PFSK-1 (cell line): ENCODE measurements around the gene FSTL1.

Experiments
- FOXP2 ChIP-seq: optimal IDR thresholded peaks from 2 replicates; pipeline ENCODE3; 2011; ENCODE audit warnings: borderline replicate concordance, control low read depth, inconsistent platforms; ENCODE audit not compliant: insufficient read depth; ENCODE audit errors: extremely low read length, extremely low read depth
- POLR2AphosphoS5 ChIP-seq: IDR thresholded peaks from 2 replicates; pipeline ENCODE4 v1.6.1; 2012; ENCODE audit warnings: low read depth, mild to moderate bottlenecking, control low read depth, low read length, moderate library complexity
- SIN3A ChIP-seq: IDR thresholded peaks from 2 replicates; pipeline ENCODE4 v1.6.1; 2012; ENCODE audit warnings: mild to moderate bottlenecking, low read length, moderate library complexity, borderline replicate concordance; ENCODE audit not compliant: insufficient read depth
- TAF1 ChIP-seq: IDR thresholded peaks from 2 replicates; pipeline ENCODE4 v1.6.1; 2012; ENCODE audit warnings: low read length, control low read depth, borderline replicate concordance; ENCODE audit not compliant: insufficient read depth
- TF ChIP-seq, protein P1 (sequence below), 2 experiments: IDR thresholded peaks; 2 replicates each; pipeline versions ENCODE4 v1.6.1 to v1.8.0; 2011 to 2012; ENCODE audit warnings: low read depth in 2 of 2, low read length in 2 of 2, control low read depth in 1 of 2, inconsistent platforms in 1 of 2, mild to moderate bottlenecking in 1 of 2, moderate library complexity in 1 of 2; ENCODE audit not compliant: insufficient read depth in 1 of 2

Gene FSTL1

DNA sequence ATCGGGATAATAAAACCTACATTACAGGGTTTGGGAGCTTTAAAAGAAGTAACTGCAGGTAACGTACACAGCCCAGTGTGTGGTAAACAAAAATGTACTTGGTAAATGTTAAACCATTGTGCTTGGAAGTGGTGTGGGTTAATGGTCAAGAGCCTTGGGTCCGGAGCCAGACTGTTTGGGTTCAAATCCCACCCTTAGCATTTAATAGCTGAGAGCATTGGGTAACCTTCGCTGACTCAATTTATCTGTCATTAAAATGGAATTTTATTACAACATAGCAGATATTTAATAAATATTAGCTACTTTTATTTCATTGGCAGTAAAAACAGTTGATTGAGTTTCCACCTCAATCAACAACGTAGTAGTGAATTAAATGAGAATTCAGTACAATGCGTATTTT, 1.5 kb downstream of the FSTL1 start:
- TF ChIP-seq SIN3A (no peak), TAF1 (no peak), FOXP2 (no peak)

DNA sequence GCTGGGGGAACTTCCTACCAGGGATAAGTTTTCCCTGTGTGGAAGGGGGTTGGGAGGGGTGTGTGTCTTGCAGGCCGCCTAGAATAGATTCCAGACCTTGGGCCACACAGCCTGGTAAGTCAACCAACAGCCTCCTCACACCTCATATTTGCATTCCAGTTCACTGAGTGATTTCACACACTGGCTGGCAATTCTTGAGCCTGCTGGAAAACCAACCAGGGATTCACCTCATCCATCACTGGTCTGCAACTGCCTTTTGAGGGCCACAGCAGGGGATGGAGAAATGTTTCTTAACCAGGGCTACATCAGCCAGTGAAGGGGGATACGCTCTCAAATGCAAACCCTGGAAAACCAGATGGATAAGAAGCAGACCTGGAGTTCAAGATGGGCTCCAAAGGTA, 2.0 kb downstream of the FSTL1 start:
- 0 out of 2 replicates have a peak, but pooled peaks have one; percentile 1 for TF ChIP-seq TAF1
- TF ChIP-seq, protein P1, sequence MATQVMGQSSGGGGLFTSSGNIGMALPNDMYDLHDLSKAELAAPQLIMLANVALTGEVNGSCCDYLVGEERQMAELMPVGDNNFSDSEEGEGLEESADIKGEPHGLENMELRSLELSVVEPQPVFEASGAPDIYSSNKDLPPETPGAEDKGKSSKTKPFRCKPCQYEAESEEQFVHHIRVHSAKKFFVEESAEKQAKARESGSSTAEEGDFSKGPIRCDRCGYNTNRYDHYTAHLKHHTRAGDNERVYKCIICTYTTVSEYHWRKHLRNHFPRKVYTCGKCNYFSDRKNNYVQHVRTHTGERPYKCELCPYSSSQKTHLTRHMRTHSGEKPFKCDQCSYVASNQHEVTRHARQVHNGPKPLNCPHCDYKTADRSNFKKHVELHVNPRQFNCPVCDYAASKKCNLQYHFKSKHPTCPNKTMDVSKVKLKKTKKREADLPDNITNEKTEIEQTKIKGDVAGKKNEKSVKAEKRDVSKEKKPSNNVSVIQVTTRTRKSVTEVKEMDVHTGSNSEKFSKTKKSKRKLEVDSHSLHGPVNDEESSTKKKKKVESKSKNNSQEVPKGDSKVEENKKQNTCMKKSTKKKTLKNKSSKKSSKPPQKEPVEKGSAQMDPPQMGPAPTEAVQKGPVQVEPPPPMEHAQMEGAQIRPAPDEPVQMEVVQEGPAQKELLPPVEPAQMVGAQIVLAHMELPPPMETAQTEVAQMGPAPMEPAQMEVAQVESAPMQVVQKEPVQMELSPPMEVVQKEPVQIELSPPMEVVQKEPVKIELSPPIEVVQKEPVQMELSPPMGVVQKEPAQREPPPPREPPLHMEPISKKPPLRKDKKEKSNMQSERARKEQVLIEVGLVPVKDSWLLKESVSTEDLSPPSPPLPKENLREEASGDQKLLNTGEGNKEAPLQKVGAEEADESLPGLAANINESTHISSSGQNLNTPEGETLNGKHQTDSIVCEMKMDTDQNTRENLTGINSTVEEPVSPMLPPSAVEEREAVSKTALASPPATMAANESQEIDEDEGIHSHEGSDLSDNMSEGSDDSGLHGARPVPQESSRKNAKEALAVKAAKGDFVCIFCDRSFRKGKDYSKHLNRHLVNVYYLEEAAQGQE (IDR thresholded peaks at IDR 0.05; ENCODE audit: insufficient read depth in 1 of 2, low read depth in 2 of 2, low read length in 2 of 2) = no peak
- no peak for TF ChIP-seq SIN3A

DNA sequence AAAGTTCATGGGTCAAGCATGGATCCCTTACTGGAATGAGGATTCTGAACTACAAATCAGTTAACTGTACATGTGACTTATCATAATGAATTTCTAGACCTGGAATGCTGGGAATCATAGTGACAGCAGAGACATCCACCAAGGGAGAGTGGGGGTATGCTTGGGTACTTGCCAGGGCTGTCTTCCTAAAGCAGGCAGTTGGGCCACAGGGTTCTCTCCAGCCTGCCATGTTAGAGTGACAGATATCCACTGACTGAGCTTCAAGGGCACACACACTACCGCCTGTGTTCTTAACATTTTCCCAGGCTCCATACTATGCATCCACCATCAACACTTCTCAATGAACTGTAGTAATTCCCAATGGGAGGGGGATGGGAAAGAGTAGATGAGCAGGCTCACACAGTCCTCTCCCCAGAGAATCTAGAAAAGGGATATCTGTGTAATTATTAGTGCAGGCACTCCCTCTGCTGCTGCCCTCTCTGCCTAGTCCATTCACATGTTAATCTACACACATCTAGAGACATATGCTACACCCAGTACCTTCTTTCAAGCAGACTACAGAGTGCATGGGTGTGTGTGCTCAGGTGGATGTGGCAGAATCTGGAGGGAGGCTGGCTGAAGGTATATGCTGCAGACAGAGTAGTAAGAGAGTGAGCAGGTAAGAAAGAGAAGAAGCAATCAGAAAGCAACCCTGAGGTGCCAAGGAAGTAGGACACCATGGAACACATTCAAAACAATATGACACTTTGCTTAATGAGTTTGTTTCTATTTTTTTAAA, 3.7 kb downstream of the FSTL1 start:
- TF ChIP-seq TAF1 (no peak), FOXP2 (no peak), SIN3A (no peak), POLR2AphosphoS5 (no peak)
- TF ChIP-seq, protein P1 (IDR thresholded peaks at IDR 0.05; ENCODE audit: insufficient read depth in 1 of 2, low read depth in 2 of 2, low read length in 2 of 2) = no peak

DNA sequence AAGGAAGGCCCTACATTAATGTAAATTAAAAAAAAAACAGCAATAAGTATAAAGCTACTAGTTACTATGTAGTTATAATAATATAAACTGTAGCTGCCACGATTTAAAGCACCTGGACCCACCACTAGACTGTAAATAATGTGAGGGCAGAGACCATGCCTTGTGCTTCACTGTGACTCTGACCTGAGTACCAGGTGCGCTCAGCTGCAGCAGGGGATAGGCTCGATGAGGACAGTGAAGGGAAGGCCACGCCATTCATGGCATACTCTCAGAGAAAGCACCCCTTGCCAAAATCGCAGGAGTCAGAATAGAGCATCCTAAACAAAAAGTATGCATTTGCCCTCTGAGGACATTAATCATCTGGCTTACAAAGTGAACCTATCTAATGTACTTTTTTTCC, 5.1 kb downstream of the FSTL1 start:
- TF ChIP-seq TAF1 (no peak), POLR2AphosphoS5 (no peak), FOXP2 (no peak), SIN3A (no peak)
- TF ChIP-seq, protein P1 (IDR thresholded peaks at IDR 0.05; ENCODE audit: insufficient read depth in 1 of 2, low read depth in 2 of 2, low read length in 2 of 2) = no peak

DNA sequence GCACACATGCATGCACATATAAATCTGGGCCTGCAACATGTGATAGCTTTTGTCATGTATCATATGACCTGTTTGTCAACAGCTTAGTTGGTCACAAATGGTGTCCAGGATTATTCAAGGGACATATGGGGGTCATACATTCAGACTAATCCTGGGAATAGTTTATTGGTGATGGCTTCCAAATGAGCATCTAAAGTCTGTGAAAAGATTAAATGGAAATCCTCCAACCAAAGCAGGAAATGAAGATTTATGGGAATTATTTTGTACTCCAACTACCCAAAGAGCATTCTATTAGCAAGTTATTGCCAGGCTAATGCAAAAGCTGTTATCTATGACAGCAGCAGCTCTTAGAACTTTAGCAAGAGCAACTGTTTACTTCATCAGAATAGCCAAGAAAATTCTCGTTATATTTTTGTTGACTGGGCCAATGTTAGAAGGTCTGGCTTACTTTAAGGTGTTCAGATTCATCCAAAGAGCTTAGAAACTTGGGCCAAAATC, 7.1 kb downstream of the FSTL1 start:
- TF ChIP-seq POLR2AphosphoS5 (no peak), TAF1 (no peak), SIN3A (no peak), FOXP2 (no peak)
- TF ChIP-seq, protein P1 (IDR thresholded peaks at IDR 0.05; ENCODE audit: insufficient read depth in 1 of 2, low read depth in 2 of 2, low read length in 2 of 2) = no peak
